Measurements from ENCODE around the gene MVB12B.

The MVB12B gene

DNA sequence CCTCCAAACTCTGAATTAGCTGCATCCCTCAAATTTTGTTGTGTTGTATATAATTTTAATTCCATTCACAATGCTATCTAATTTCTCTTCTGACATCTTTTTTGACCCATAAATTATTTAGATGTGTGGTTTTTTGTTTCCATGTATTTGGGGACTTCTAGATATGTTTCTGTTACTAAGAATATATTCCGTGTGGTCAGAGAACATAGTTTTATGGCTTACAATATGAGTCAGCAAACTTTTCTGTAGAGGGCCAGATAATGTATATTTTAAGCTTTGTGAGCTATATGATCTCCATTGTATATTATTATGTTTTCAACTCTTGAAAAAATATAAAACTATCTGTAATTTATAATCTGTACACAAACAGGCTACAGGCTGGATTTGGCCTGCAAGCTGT is 33.4 kb downstream of the MVB12B start:
- H3K27ac ChIP-seq = no peak overlapping the region
- no peak for TF ChIP-seq CTCF (conservative IDR thresholded peaks at IDR 0.05)

DNA sequence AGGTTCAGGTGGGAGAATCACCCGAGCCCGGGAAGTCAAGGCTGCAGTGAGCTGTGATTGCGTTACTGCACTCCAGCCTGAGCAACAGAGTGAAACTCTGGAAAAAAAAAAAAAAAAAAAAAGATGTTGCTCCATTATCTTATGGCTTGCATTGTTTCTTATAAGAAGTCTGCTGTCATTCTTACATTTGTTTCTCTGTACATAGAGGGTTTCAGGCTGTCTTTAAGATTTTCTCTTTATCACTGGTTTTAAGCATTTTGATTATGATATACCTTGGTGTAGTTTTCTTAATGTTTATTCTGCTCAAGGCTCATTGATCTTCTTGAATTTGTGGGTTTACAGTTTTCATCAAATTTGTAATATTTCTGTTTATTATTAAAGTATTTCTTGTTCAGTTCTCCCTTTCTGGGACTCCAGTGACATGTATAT is 35.2 kb downstream of the MVB12B start:
- TF ChIP-seq CTCF (conservative IDR thresholded peaks at IDR 0.05) = no peak
- H3K27ac ChIP-seq = no peak overlapping the region

GRCh38 chr9:126363250-126363649 is 36.6 kb downstream of the MVB12B start:
- no peak overlapping the region for H3K27ac ChIP-seq
- no peak for TF ChIP-seq CTCF (conservative IDR thresholded peaks at IDR 0.05)

DNA sequence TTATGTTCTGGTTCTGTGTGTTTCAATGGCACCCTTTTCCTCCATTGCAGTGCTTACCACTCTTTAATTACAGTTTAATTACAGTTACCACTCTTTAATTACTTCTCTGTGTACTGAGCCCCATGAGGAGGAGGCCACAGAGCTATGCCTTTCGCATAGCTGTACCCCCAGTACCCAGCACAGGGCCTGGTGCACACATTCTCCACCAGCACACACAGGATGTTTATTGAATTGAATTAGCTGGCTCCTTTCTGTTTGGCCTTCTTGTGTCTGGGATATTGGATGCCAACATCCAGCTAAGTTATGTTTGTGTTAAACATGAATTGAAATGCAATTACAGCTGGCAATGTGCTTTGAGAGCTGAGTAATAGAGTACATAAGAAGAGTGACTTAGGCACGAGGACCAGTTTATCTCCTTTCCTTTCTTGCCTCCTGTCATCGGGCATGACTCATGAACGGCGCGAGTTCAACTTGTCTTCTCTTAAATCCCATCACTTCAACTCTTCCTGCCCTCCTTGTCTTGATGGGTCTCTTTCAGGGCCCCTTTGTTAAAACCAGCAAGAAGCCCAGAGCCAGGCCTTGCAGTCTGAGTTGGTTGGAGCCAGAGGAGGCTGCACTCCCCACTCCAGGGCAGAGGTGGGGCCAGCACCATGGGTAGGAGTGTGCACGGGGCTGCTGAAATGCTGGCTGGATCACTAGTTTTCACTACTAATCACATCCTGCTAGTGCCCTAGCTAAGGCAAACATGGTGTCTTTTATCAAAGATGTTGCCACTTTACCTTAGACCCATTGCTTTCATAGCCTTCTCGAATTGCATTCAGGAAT is 37.4 kb downstream of the MVB12B start:
- TF ChIP-seq CTCF (conservative IDR thresholded peaks at IDR 0.05) = no peak
- H3K27ac ChIP-seq = no peak overlapping the region

DNA sequence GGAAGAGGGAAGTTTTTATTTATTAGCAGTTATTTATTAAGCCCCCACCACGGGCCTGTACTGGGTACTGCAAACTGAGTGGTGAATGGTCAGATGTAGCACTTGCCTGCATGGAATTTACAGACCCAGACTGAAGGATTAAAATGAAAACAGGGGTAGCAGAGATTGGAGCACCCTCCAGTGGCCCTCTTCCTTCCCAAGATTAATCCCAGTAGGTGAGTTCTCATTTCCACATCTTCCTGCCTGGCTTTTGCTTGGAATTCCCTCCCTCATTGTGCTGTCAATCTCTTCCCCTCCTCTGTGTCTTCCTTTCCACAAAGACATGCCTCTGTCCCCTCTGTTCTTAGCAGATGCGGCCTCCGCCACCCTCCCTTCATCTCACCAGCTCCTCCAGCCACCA is 39.2 kb downstream of the MVB12B start:
- no peak overlapping the region; the same call in 1 of the 2 replicates for H3K27ac ChIP-seq
- TF ChIP-seq CTCF (conservative IDR thresholded peaks at IDR 0.05) = peak; percentile 11; the same call in 1 of the 2 replicates

- TF ChIP-seq CTCF (conservative IDR thresholded peaks at IDR 0.05) = no peak
Measured at GRCh38 chr9:126366366-126367011, 39.9 kb downstream of the MVB12B start.

GRCh38 chr9:126367139-126367538 is 40.5 kb downstream of the MVB12B start:
- no peak overlapping the region for H3K27ac ChIP-seq
- TF ChIP-seq CTCF (conservative IDR thresholded peaks at IDR 0.05) = no peak

More at GRCh38 chr9:126366366-126367011, 39.9 kb downstream of the MVB12B start:
- H3K27ac ChIP-seq = no peak overlapping the region; the same call in 1 of the 2 replicates
